Fibroblast of pulmonary artery (primary cell): ENCODE data around the gene SLC5A7.

Source experiments
- DNase-seq: peaks from one replicate; pipeline ENCODE4 v3.0.0-alpha.2; 2010; ENCODE audit warnings: low read depth
- H3K4me3 ChIP-seq: replicated peaks from 2 replicates; pipeline ENCODE4 v1.5.1; 2011; ENCODE audit warnings: low read depth, mild to moderate bottlenecking, control low read depth, low read length, moderate library complexity
- CTCF ChIP-seq: IDR thresholded peaks from 2 replicates; pipeline ENCODE4 v1.5.1; 2011; ENCODE audit warnings: mild to moderate bottlenecking, control low read depth, low read length, inconsistent platforms; ENCODE audit errors: missing control alignments

SLC5A7 gene

GRCh38 chr2:107986278-107987217, at the start of gene SLC5A7:
Gene SLC5A7, plus strand, starts transcription at chr2:107986524. Its CDS starts 1,632 bp downstream, at chr2:107988156.
- no peak for DNase-seq
- no peak for TF ChIP-seq CTCF
- no peak within 1 kb of the TSS for H3K4me3 ChIP-seq

- H3K4me3 ChIP-seq = no peak overlapping the region
- TF ChIP-seq CTCF = no peak
- no peak for DNase-seq
Observed at GRCh38 chr2:107961395-107961794, 24.9 kb upstream of the SLC5A7 start.

GRCh38 chr2:107964185-107964584, 22.1 kb upstream of the SLC5A7 start:
- TF ChIP-seq CTCF = no peak
- H3K4me3 ChIP-seq = no peak overlapping the region
- no peak for DNase-seq

- no peak for DNase-seq
Observed at GRCh38 chr2:107984707-107985106, 1.6 kb upstream of the SLC5A7 start.

GRCh38 chr2:107988108-107988507, 1.8 kb downstream of the SLC5A7 start:
- TF ChIP-seq CTCF = no peak
- no peak overlapping the region for H3K4me3 ChIP-seq
- no peak for DNase-seq

More at GRCh38 chr2:107984707-107985106, 1.6 kb upstream of the SLC5A7 start:
- no peak overlapping the region for H3K4me3 ChIP-seq
- no peak for TF ChIP-seq CTCF

GRCh38 chr2:107989445-107989844, 3.1 kb downstream of the SLC5A7 start:
- no peak for DNase-seq
- no peak for TF ChIP-seq CTCF
- no peak overlapping the region for H3K4me3 ChIP-seq
